ENCODE data around the gene NBEAL2. TPM values are rescaled to one million over a fixed set of nuclear protein-coding genes. Genes with fewer than 3 reads are reported as not detected.
A peak's percentile ranks its signal among the peaks of the same experiment; 100 is the strongest.

NBEAL2 gene
- total RNA-seq, 1 donor from 2014 or later = 20.0 TPM

- Histone ChIP-seq H3K4me3 (ENCODE audit: low read depth, low read length) (no peak overlapping the region), H3K36me3 (ENCODE audit: control insufficient read depth, insufficient read depth, low read length) (no peaks in the 10 kb centered on the region), H3K27me3 (ENCODE audit: control insufficient read depth, insufficient read depth, low read length) (no peaks in the 10 kb centered on the region)
- no peak for FAIRE-seq
- TF ChIP-seq CTCF (IDR thresholded peaks at IDR 0.05; ENCODE audit: insufficient read depth, low read length, severe bottlenecking) = no peak
- DNase-seq (ENCODE audit: low read depth) = no peak
These were observed 34.6 kb downstream of the NBEAL2 start for GRCh38 chr3:47014036-47014435.

GRCh38 chr3:47015151-47015550, 35.7 kb downstream of the NBEAL2 start:
- no peak for TF ChIP-seq CTCF (IDR thresholded peaks at IDR 0.05; ENCODE audit: insufficient read depth, low read length, severe bottlenecking)
- DNase-seq (ENCODE audit: low read depth) (no peak), FAIRE-seq (no peak)
- Histone ChIP-seq H3K27me3 (ENCODE audit: control insufficient read depth, insufficient read depth, low read length) (no peaks in the 10 kb centered on the region), H3K36me3 (ENCODE audit: control insufficient read depth, insufficient read depth, low read length) (peaks cover 1% of the 10 kb centered on the region), H3K4me3 (ENCODE audit: low read depth, low read length) (no peak overlapping the region)

- H3K4me3 ChIP-seq (ENCODE audit: low read depth, low read length) = no peak overlapping the region
- no peak for TF ChIP-seq CTCF (IDR thresholded peaks at IDR 0.05; ENCODE audit: insufficient read depth, low read length, severe bottlenecking)
- no peak for DNase-seq (ENCODE audit: low read depth)
- H3K27me3 ChIP-seq (ENCODE audit: control insufficient read depth, insufficient read depth, low read length) = no peaks in the 10 kb centered on the region
- H3K36me3 ChIP-seq (ENCODE audit: control insufficient read depth, insufficient read depth, low read length) = peaks cover 3% of the 10 kb centered on the region
- FAIRE-seq = no peak
These were observed 36.8 kb downstream of the NBEAL2 start for GRCh38 chr3:47016086-47016933.

- H3K36me3 ChIP-seq (ENCODE audit: control insufficient read depth, insufficient read depth, low read length) = peaks cover 3% of the 10 kb centered on the region
- DNase-seq (ENCODE audit: low read depth) = peak; percentile 87
- no peaks in the 10 kb centered on the region for H3K27me3 ChIP-seq (ENCODE audit: control insufficient read depth, insufficient read depth, low read length)
- H3K4me3 ChIP-seq (ENCODE audit: low read depth, low read length) = no peak overlapping the region
- TF ChIP-seq CTCF (IDR thresholded peaks at IDR 0.05; ENCODE audit: insufficient read depth, low read length, severe bottlenecking) = no peak
- no peak for FAIRE-seq
These were observed 37.5 kb downstream of the NBEAL2 start for GRCh38 chr3:47016934-47017435.

DNA sequence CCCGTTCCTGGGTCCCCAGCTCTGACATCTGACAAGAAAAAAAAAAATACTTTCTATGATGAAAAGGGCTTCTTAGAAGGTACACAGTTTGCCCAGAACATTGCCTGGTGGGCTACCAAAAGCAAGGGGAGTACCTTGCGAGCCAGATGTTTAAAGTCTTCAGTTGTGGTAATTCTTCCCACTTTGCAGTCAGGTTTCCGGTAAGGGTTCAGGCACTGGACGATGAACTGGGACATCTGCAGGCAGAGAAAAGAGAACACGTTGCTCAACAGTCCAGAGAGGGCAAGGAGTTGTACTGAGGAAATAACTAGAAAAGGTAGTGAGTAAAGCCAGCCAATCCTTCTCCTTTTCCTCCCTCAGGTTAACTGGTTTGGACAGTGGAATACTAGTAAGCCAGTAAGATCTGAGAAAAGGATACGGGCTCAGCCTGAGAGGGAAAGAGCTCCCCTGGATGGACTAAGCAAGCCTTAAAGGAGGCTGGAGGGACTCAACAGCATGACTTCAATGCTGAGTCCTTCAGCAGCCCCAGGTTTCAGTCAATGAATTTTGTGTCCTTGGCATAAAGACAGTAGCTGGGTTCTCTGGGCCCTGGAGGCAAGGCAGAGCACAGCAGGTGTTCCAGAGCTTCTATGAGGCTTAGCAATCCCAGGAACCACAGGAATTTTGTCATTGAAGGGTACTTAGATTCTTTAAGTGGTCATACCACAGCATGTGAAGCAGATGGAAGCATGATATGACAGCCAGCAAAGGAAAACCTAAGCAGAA, 38.2 kb downstream of the NBEAL2 start:
- DNase-seq (ENCODE audit: low read depth) = no peak
- Histone ChIP-seq H3K36me3 (ENCODE audit: control insufficient read depth, insufficient read depth, low read length) (peaks cover 3% of the 10 kb centered on the region), H3K4me3 (ENCODE audit: low read depth, low read length) (no peak overlapping the region), H3K27me3 (ENCODE audit: control insufficient read depth, insufficient read depth, low read length) (no peaks in the 10 kb centered on the region)
- no peak for TF ChIP-seq CTCF (IDR thresholded peaks at IDR 0.05; ENCODE audit: insufficient read depth, low read length, severe bottlenecking)
- FAIRE-seq = no peak

Measured in bronchial epithelial cell (primary cell).